Heart left ventricle (tissue), 16 donors: ENCODE data around the gene MLH3. TPM values are rescaled to one million over a fixed set of nuclear protein-coding genes. Genes with fewer than 3 reads are reported as not detected.

Source experiments
- ATAC-seq, 4 donors: fragments of 200-7000 bp; cut with Tn5 transposase; one replicate each; pipeline ENCODE4 v1.9.1; 2020 to 2022; ENCODE audit warnings: moderate library complexity in 4 of 4, mild to moderate bottlenecking in 3 of 4, moderate number of reproducible peaks in 1 of 4
- DNase-seq, 5 donors: peaks; one replicate each; pipeline ENCODE4 v3.0.0-alpha.2; 2020
- H3K27ac ChIP-seq, 12 donors: fragments of 200-600 bp; sonication (generic) in 4 of 12; one replicate each; pipeline versions ENCODE4 v1.5.0 to v1.8.0; 2016 to 2022; ENCODE audit warnings: mild to moderate bottlenecking in 2 of 12
- H3K27me3 ChIP-seq, 9 donors: fragments of 200-600 bp; sonication (generic) in 2 of 9; one replicate each; pipeline versions ENCODE4 v1.5.1 to v1.8.0; 2016 to 2022; ENCODE audit warnings: mild to moderate bottlenecking in 3 of 9
- H3K36me3 ChIP-seq, 9 donors: fragments of 200-600 bp; sonication (generic) in 2 of 9; one replicate each; pipeline versions ENCODE4 v1.5.0 to v1.8.0; 2018 to 2022; ENCODE audit warnings: mild to moderate bottlenecking in 2 of 9
- H3K4me1 ChIP-seq, 12 donors: fragments of 200-600 bp; sonication (generic) in 4 of 12; one replicate each; pipeline versions ENCODE4 v1.5.0 to v1.8.0; 2016 to 2022; ENCODE audit warnings: mild to moderate bottlenecking in 3 of 12
- H3K4me3 ChIP-seq, 12 donors: fragments of 200-600 bp; sonication (generic) in 4 of 12; one replicate each; pipeline versions ENCODE4 v1.5.0 to v1.8.0; 2017 to 2022; ENCODE audit warnings: mild to moderate bottlenecking in 9 of 12, moderate library complexity in 4 of 12
- H3K9me3 ChIP-seq, 12 donors: fragments of 200-600 bp; sonication (generic) in 4 of 12; one replicate each; pipeline versions ENCODE4 v1.5.0 to v1.8.0; 2016 to 2022; ENCODE audit warnings: mild to moderate bottlenecking in 1 of 12
- CTCF ChIP-seq, 12 donors: fragments of 200-600 bp; sonication (generic) in 4 of 12; IDR thresholded peaks; one replicate each; pipeline versions ENCODE4 v1.5.0 to v1.8.0; 2018 to 2022; ENCODE audit warnings: antibody characterized with exemption in 12 of 12, mild to moderate bottlenecking in 5 of 12
- POLR2A ChIP-seq, 2 donors: fragments of 450-650 bp; IDR thresholded peaks; one replicate each; pipeline ENCODE4 v1.6.1; 2017; ENCODE audit warnings: antibody characterized with exemption in 2 of 2, mild to moderate bottlenecking in 2 of 2, moderate library complexity in 2 of 2
- WGBS, 4 donors: extraction: QIAGEN DNeasy Blood & Tissue Kit in 2 of 4; methylation state at CpG; one replicate each; pipeline versions ENCODE4 v1.1.5 to v1.1.7; 2013 to 2018; 5-methylcytosine and 5-hydroxymethylcytosine counted together
- intact Hi-C, 10 donors: fragments of 100-400 bp; cut with DNase I; formaldehyde crosslinking; loops; one replicate each; pipeline versions ENCODE4 v1.11.1 to v1.14.2; 2022
- polyA plus RNA-seq, 2 donors: library from polyadenylated mRNA; stranded (reverse); fragments of 200-250 nt; gene quantifications; one replicate each; pipeline ENCODE4 v1.2.3, GENCODE V29; 2013
- total RNA-seq, 9 donors: library from RNA; depleted of rRNA in 2 of 9; stranded (reverse); fragments of >200 nt in 2 of 9; fragmentation: NEBNext Ultra II Directional in 3 of 9; extraction: Animal tissue kit (Norgen Biotek cat#: 25700) in 3 of 9; gene quantifications; one replicate each; pipeline versions ENCODE4 v1.1.0 to v1.2.4, GENCODE V29; 2016 to 2023
- donor health status: ischemic (EF 13 %, LVEDD 7.1; RV severe dilation, severe dysfunction).
- donor health status: healthy with polysubstance abuse.
- donor health status: DM: no; HTN: yes; CAD: no.
- donor health status: DM: no; HTN: no; CAD: no.
- donor health status: ischemic (EF 25% LVEDD 6.9; RV normal size, moderate dysfunction).
- donor health status: ischemic (EF 25% LVEDD 5.7; RV mildly dilated, moderate dysfunction).
- donor health status: healthy.
- donor health status: DM: yes; HTN: yes; CAD: no.
- donor health status: ischemic (EF 35%, LVEDD 5.7; RV mildly dilated, moderate dysfunction).
- donor health status: nonischemic (EF 11% LVEDD 7.7; RV severe dilation, severe dysfunction).
- donor health status: DM: yes; HTN: yes; CAD: no.
- donor health status: PGD.
- donor health status: ischemic (EF 29% LVEDD 5.4; RV normal size, mild dysfunction).
- donor health status: nonischemic (EF 23%, LVEDD 6.1; RV moderate dilation, normal function).

The MLH3 gene
- total and polyA plus RNA-seq, 11 donors: 10.3 to 23.9 (median 15.2) TPM

- Histone ChIP-seq H3K9me3 (no peaks in the 10 kb centered on the region), H3K4me3 (no peak overlapping the region), H3K27me3 (no peaks in the 10 kb centered on the region), H3K36me3 (peaks cover 4 to 100% (median 69%) of the 10 kb centered on the region in 9 donors), H3K4me1 (peaks cover 0 to 6% (median 0%) of the 10 kb centered on the region in 12 donors), H3K27ac (peak overlapping the region in 3 of 12 donors; percentile 1 to 36 (median 21))
- 91 to 100% (median 96%) methylated on average over 1 of the region's 1 CpG for WGBS, 4 donors
- ATAC-seq (no peak), DNase-seq (no peak)
- TF ChIP-seq CTCF (IDR thresholded peaks at IDR 0.05) (no peak), POLR2A (IDR thresholded peaks at IDR 0.05) (no peak)
- intact Hi-C loops: no loop called here
Measured at GRCh38 chr14:75023108-75023507, 28.2 kb downstream of the MLH3 start.

DNA sequence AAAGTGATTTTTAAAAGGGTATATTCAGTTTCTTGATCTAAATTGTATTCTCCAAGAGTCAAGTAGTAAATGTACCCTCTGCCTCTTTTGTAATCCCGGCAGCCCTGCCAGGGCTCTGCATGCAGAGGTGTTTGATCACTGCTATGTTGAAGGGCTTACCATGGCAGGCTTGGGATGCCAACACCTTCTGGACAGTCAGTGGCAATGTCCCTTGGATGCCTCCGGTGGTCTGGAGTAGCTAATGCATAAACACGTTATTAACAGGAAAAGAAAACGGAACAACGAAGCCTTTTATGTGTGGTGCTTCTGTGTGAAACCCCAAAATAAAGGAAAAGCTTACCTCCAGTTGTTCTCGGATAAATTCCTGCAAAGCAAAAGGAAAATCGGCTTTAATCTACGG, 28.6 kb downstream of the MLH3 start:
- peak; percentile 82 to 98 (median 96) for ATAC-seq

GRCh38 chr14:75018694-75019093, 32.6 kb downstream of the MLH3 start:
- H3K4me1 ChIP-seq: peaks cover 0 to 11% (median 5%) of the 10 kb centered on the region in 12 donors
- TF ChIP-seq POLR2A (IDR thresholded peaks at IDR 0.05) (no peak), CTCF (IDR thresholded peaks at IDR 0.05) (no peak)
- intact Hi-C loops: no loop called here
- H3K4me3 ChIP-seq: no peak overlapping the region
- H3K27ac ChIP-seq: no peak overlapping the region
- DNase-seq: no peak
- 91 to 96% (median 93%) methylated on average over 3 of the region's 3 CpGs for WGBS, 4 donors
- H3K27me3 ChIP-seq: no peaks in the 10 kb centered on the region
- no peak for ATAC-seq
- H3K9me3 ChIP-seq: no peaks in the 10 kb centered on the region
- peaks cover 4 to 100% (median 94%) of the 10 kb centered on the region in 9 donors for H3K36me3 ChIP-seq

More for the DNA sequence above, 28.6 kb downstream of the MLH3 start:
- 62 to 76% (median 68%) methylated on average over 8 of the region's 8 CpGs for WGBS, 4 donors
- Histone ChIP-seq H3K27ac (peak overlapping the region in 3 of 12 donors; percentile 1 to 44 (median 36)), H3K4me3 (no peak overlapping the region), H3K9me3 (no peaks in the 10 kb centered on the region), H3K36me3 (peaks cover 4 to 100% (median 69%) of the 10 kb centered on the region in 9 donors), H3K27me3 (no peaks in the 10 kb centered on the region), H3K4me1 (peaks cover 0 to 6% (median 0%) of the 10 kb centered on the region in 12 donors)
- intact Hi-C loops: no loop called here
- peak in 4 of 5 donors; percentile 26 to 84 (median 54) for DNase-seq
- TF ChIP-seq POLR2A (IDR thresholded peaks at IDR 0.05): no peak
- peak in 10 of 12 donors; percentile 11 to 46 (median 35) for TF ChIP-seq CTCF (IDR thresholded peaks at IDR 0.05)

DNA sequence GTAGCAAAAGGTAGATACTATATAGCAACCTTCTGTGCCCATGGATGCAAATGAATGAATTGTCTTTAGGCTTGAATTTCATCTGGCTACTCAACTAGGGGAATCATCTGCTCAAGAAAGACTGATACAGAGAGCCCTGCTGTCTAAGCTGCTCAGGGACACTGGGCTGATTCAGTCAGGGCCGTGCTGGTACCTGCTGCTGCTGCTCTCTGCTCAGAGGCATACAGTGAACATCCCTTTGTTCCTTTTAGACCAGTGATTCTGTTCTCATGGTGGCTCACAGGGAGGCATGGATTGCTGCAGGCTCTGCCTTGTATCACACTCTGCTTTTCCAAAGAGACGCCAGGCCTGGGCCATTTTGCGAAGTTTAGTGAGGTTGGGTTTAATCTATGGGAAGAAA, 34.5 kb downstream of the MLH3 start:
- H3K4me3 ChIP-seq: no peak overlapping the region
- no peak for DNase-seq
- TF ChIP-seq CTCF (IDR thresholded peaks at IDR 0.05): no peak
- H3K27me3 ChIP-seq: no peaks in the 10 kb centered on the region
- WGBS, 4 donors: 91 to 100% (median 97%) methylated on average over 3 of the region's 3 CpGs
- peaks cover 4 to 96% (median 82%) of the 10 kb centered on the region in 9 donors for H3K36me3 ChIP-seq
- ATAC-seq: no peak
- no peaks in the 10 kb centered on the region for H3K9me3 ChIP-seq
- H3K4me1 ChIP-seq: peaks cover 3 to 25% (median 18%) of the 10 kb centered on the region in 12 donors
- intact Hi-C loops: no loop called here
- H3K27ac ChIP-seq: no peak overlapping the region
